PC-9 (cell line): ENCODE data around the gene BEX4.

ENCODE experiments used
- CTCF ChIP-seq: fragments of 200-600 bp; sonication (generic); conservative IDR thresholded peaks from 2 replicates; pipeline ENCODE4 v1.6.1; 2017; ENCODE audit warnings: mixed run types, antibody characterized with exemption, mild to moderate bottlenecking, moderate library complexity
- EZH2 ChIP-seq: fragments of 200-600 bp; sonication (generic); IDR thresholded peaks from 2 replicates; pipeline ENCODE4 v1.8.0; 2017; ENCODE audit warnings: antibody characterized with exemption, low read depth

DNA sequence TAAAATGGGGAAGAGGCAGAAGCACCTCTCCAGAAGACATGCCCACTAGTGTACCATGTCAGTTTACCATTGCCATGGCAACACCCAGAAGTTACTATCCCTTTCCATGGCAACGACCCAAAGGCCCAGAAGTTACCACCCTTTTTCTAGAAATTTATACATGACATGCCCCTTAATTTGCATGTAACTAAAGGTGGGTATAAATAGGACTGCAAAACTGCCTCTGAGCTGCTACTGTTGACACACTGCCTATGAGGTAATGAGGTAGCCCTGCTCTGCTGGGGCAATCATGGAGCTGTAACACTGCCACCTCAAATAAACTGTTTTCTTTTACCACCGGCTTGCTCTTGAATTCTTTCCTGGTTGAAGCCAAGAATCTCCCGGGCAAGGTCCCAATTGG lies 13.9 kb upstream of the BEX4 start:
- TF ChIP-seq CTCF (no peak), EZH2 (no peak)
